Parathyroid adenoma (tissue), 2 donors: Measurements from ENCODE around the gene GTF2A1.

Experiments used
- H2AFZ ChIP-seq: fragments of 300-600 bp; sonication (generic); one replicate; pipeline ENCODE4 v1.7.0; 2017; ENCODE audit warnings: antibody characterized with exemption, mild to moderate bottlenecking
- H3K27ac ChIP-seq: fragments of 300-600 bp; sonication (generic); one replicate; pipeline ENCODE4 v1.7.0; 2017
- H3K27me3 ChIP-seq: fragments of 300-600 bp; sonication (generic); one replicate; pipeline ENCODE4 v1.7.0; 2017; ENCODE audit warnings: low read length; ENCODE audit not compliant: control insufficient read depth, insufficient read depth
- H3K36me3 ChIP-seq: fragments of 300-600 bp; sonication (generic); one replicate; pipeline ENCODE4 v1.7.0; 2017; ENCODE audit warnings: low read length; ENCODE audit not compliant: control insufficient read depth, insufficient read depth
- H3K4me1 ChIP-seq: fragments of 300-600 bp; sonication (generic); one replicate; pipeline ENCODE4 v1.7.0; 2017; ENCODE audit warnings: control low read depth
- H3K4me2 ChIP-seq: fragments of 300-600 bp; sonication (generic); one replicate; pipeline ENCODE4 v1.7.0; 2017; ENCODE audit warnings: low read length
- H3K4me3 ChIP-seq: fragments of 300-600 bp; sonication (generic); one replicate; pipeline ENCODE4 v1.7.0; 2017; ENCODE audit warnings: low read depth, low read length
- H3K79me2 ChIP-seq: fragments of 300-600 bp; sonication (generic); one replicate; pipeline ENCODE4 v1.7.0; 2017; ENCODE audit warnings: control low read depth
- H3K9ac ChIP-seq: fragments of 300-600 bp; sonication (generic); one replicate; pipeline ENCODE4 v1.7.0; 2017; ENCODE audit warnings: mild to moderate bottlenecking
- H3K9me3 ChIP-seq: fragments of 300-600 bp; sonication (generic); one replicate; pipeline ENCODE4 v1.7.0; 2017; ENCODE audit warnings: low read length; ENCODE audit not compliant: control insufficient read depth
- CTCF ChIP-seq: fragments of 300-600 bp; sonication (generic); IDR thresholded peaks from one replicate; pipeline ENCODE4 v1.7.0; 2017; ENCODE audit warnings: antibody characterized with exemption, mild to moderate bottlenecking
- donor health status: primary hyperparathyroidism.

GTF2A1 gene

GRCh38 chr14:81144824-81145603 is 75.7 kb downstream of the GTF2A1 start:
- no peak for TF ChIP-seq CTCF
- Histone ChIP-seq H3K4me1 (no peaks in the 10 kb centered on the region), H3K27ac (no peak overlapping the region), H3K79me2 (no peaks in the 10 kb centered on the region), H3K36me3 (no peaks in the 10 kb centered on the region), H3K9ac (no peak overlapping the region), H3K4me3 (no peak overlapping the region), H3K27me3 (no peaks in the 10 kb centered on the region), H2AFZ (no peak overlapping the region), H3K9me3 (no peaks in the 10 kb centered on the region), H3K4me2 (no peak overlapping the region)

GRCh38 chr14:81143793-81144192 is 77.0 kb downstream of the GTF2A1 start:
- Histone ChIP-seq H3K4me1 (no peaks in the 10 kb centered on the region), H3K27ac (no peak overlapping the region), H3K4me2 (no peak overlapping the region), H2AFZ (no peak overlapping the region), H3K79me2 (no peaks in the 10 kb centered on the region), H3K4me3 (no peak overlapping the region), H3K27me3 (no peaks in the 10 kb centered on the region), H3K9me3 (no peaks in the 10 kb centered on the region), H3K9ac (no peak overlapping the region), H3K36me3 (no peaks in the 10 kb centered on the region)
- no peak for TF ChIP-seq CTCF

- no peak overlapping the region for H3K9ac ChIP-seq
- TF ChIP-seq CTCF: no peak
- no peaks in the 10 kb centered on the region for H3K9me3 ChIP-seq
- no peak overlapping the region for H3K4me3 ChIP-seq
- no peak overlapping the region for H3K27ac ChIP-seq
- H3K27me3 ChIP-seq: no peaks in the 10 kb centered on the region
- H3K4me1 ChIP-seq: no peaks in the 10 kb centered on the region
- H2AFZ ChIP-seq: no peak overlapping the region
- no peak overlapping the region for H3K4me2 ChIP-seq
- H3K36me3 ChIP-seq: no peaks in the 10 kb centered on the region
- no peaks in the 10 kb centered on the region for H3K79me2 ChIP-seq
These were observed 79.3 kb downstream of the GTF2A1 start for GRCh38 chr14:81141426-81141825.

GRCh38 chr14:81138429-81138828 is 82.3 kb downstream of the GTF2A1 start:
- H3K27ac ChIP-seq: no peak overlapping the region
- H3K4me1 ChIP-seq: no peaks in the 10 kb centered on the region
- H3K9ac ChIP-seq: no peak overlapping the region
- no peak overlapping the region for H2AFZ ChIP-seq
- no peaks in the 10 kb centered on the region for H3K36me3 ChIP-seq
- TF ChIP-seq CTCF: no peak
- H3K4me2 ChIP-seq: no peak overlapping the region
- H3K27me3 ChIP-seq: no peaks in the 10 kb centered on the region
- H3K4me3 ChIP-seq: no peak overlapping the region
- no peaks in the 10 kb centered on the region for H3K79me2 ChIP-seq
- no peaks in the 10 kb centered on the region for H3K9me3 ChIP-seq

GRCh38 chr14:81137316-81137715 is 83.4 kb downstream of the GTF2A1 start:
- TF ChIP-seq CTCF: no peak
- Histone ChIP-seq H3K4me1 (no peaks in the 10 kb centered on the region), H3K36me3 (no peaks in the 10 kb centered on the region), H3K79me2 (no peaks in the 10 kb centered on the region), H3K4me2 (no peak overlapping the region), H3K4me3 (no peak overlapping the region), H3K27ac (no peak overlapping the region), H3K9ac (no peak overlapping the region), H3K9me3 (no peaks in the 10 kb centered on the region), H3K27me3 (no peaks in the 10 kb centered on the region), H2AFZ (no peak overlapping the region)
